HG03558 (cell line): ENCODE results near the gene L1CAM.

ENCODE experiments used
- ATAC-seq: cut with Tn5 transposase; IDR thresholded peaks from one replicate; pipeline ENCODE4 v1.9.1; 2021; ENCODE audit warnings: moderate number of reproducible peaks; ENCODE audit not compliant: unreplicated experiment; ENCODE audit errors: extremely low read depth

The L1CAM gene

DNA sequence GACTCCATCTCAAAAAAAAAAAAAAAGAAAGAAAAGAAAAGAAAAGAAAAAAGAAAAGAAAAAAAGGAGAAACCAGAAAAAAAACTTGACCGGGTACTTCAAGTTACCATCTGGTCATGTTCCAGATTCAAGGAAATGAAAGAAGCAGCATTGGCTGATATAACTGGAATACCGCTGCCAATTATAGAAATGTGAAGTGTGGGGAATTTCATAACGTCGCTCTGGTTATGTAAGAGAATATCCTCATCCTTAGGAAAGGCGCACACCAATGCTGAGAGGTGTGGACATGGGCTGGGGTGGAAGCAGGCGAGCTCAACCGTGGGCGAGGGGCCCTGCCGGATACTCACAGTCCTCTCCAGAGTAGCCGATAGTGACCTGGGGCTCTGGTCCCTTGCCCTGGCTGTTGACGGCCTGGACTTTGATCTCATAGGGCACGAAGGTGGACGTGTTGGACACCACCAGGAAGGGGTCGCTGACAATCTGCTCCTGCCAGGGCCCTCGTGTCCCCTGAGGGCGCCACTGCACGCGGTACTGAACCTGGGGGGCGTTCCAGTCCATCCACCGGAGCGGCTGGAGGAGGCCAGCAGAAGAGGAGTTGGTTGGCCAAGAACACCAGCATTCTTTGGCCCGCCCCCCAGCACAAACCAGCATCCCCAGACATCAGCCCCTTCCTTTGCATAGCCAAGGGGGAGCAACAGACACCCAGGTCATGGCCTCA, 19.5 kb downstream of the L1CAM start:
- ATAC-seq: no peak

DNA sequence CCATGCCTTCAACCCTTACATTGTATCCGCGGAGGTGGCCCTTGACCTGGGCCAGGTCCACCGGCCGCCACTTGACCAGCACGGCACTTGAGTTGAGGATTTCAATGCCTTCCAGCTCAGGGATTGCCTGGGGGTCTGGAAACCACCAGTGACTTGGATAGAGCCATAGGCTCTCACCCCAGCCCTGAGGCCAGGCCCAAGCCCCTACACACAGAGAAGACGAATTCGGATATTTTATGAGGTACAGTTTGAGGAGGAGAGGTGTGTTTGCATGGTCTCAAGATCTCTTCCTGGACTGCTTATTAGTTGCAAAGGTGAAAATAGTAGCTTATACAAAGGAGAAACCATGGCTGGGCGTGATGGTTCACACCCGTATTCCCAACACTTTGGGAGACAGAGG, 20.3 kb downstream of the L1CAM start:
- ATAC-seq: no peak

DNA sequence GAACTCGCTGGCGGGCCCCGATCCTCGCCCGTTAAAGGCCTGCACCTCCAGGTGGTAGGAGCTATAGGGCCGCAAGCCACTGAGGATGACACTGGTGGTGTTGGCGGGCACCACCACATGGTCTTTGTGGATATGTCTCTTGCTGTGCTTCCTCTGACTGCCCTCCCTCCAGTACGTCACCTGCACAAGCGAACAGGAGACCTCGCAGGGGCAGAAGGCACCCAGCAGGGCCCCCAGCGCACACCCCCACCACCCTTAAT, 20.7 kb downstream of the L1CAM start:
- no peak for ATAC-seq

DNA sequence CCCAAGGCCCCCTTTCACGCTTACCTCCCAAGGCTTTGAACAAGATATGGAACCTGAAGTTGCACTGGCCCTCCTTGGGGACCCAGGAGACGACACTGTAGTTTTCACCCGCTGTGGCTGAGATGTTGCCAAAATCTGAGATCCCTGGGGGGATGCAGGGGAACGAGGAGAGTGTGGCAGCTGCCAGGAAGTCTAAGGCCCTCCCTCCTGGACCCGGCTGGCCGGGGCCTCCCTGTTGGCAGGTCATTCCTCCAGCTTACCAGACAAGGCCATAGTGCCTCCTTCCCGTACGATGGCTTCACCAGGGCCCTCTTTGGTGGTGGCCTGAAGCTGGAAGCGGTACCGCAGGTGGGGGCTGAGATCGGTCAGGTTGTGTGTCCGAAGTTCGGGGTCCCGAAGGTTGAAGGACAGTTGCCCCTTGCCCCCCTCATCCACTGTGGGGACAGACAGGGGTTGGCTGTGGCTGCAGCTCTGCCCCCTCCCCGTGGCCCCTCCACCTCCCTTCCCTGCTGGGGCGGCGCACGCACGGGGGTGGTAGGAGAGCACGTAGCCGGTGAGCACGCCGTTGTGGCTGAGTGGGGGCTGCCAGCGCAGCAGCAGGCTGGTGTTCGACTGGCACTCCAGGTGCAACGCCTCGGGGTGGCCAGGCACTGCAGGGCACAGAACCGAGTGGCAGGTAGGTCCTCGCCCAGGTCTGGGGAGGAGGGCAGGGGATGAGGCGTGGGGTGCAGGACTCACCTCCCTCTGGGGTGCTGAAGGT, 21.2 kb downstream of the L1CAM start:
- no peak for ATAC-seq

DNA sequence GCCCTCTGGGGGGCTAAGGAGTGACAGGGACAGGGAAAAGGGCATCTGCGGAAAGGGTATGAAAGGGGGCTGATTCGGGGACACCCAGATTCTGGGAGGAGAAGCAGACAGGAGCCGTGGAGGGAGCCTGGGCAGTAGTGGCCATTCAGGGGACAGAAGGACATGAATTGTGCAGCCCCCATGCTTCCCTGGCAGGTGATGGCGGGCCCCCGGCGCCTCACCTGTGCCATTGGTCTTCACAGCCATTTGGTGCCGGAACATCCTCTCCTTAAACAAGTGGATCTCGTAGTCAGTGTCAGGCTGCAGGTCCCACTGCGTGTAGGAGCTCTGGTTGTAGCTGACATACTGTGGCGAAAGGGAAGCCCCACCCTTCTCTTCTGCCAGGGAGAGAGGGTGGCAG, 21.9 kb downstream of the L1CAM start:
- ATAC-seq: no peak

DNA sequence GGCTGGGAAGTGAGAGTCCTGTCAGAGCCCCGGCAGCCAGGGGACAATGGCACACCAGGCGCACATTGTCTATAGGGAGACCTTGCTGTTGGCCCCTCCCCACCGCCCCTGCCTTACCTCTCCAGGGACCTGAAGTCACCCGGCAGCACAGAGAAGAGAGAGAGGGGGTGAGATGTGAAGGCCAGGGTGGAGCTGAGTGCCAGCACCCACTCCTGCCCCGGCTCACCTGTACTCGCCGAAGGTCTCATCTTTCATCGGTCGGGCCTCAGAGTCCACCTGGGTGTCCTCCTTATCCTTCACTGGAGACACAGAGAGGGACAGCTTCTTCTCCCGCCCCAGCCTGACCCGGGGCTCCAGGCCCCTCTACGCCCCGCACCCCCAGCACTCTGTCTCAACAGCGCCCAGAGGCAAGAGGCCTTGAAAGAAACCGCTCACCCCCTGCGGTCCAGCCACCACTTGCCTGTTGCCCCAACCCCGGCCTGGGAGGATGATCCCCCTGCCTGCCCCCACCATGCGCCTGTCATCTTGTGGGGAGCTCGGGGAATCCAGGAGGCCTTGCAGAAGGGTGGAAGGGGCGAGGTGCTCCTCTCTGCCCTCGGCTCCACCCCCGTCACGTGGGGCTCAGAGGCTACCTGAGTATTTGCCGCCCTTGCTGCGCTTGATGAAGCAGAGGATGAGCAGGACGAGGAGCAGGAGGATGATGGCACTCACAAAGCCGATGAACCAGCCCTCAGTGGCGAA, 22.6 kb downstream of the L1CAM start:
- no peak for ATAC-seq

DNA sequence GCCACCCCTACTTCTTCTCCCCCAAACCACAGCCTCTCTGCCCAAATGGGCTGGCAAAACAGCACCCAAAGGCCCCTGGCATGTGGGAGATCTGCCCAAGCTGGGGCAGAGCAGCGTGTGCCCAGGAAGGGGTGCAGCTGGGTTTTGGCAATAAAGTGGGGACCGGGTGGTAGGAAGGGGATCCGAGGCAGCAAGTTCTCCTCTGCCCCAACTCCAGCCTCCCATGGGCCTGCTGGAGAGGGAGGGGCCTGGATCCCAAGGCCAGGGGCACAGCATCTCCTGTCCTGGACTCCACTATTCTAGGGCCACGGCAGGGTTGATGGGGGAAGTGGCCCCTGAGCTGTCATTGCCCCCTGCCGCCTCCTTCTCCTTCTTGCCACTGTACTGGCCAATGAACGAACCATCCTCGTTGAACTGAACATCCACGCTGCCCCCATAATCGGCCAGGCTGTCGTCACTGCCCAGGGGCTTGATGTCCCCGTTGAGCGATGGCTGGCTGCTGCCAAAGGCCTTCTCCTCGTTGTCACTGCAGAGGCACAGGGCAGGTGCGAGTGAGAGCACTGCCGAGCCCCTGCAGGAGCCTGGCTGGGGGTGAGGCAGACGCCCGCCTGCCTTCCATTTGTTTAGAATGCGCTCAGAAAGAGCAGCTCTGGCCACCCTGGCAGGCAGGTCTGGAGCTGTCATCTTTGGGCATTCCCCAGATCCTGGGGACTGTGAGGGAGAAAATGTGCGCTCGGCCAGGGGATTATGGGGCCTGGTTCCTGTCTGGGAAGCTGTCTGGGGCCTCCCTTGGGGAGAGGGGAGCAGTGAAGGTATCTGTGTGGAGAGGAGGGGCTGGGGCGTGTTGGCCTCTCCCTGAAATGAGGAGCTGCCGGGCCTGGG, 23.4 kb downstream of the L1CAM start:
- no peak for ATAC-seq

DNA sequence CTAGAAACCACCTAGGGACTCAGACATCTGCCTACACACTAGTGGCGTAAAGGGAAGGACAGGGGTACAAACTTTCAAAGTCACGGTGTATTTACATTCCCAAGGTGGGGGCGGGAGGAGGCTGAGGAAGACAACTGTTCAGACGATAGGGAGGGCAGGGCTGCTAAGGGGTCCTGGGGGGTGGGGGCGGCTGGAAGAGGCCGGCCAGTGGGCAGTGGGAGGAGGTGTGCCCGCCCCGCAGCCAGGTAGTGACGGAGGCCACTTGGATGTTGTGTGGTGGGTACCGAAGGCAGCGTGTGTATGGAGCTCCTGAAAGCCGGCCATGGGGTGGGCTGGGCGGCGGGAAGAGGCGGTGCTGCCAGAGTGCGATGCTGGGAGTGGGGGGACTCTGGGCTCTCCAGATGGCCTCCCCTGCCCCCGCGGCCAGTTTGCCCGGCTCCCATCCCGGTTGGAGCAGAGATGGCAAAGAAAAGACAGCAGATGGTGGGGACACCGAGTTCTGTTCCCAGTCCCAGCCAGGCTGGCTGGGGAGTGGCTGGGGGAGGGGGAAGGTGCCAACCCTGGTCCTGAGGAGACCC, 24.2 kb downstream of the L1CAM start:
- no peak for ATAC-seq

DNA sequence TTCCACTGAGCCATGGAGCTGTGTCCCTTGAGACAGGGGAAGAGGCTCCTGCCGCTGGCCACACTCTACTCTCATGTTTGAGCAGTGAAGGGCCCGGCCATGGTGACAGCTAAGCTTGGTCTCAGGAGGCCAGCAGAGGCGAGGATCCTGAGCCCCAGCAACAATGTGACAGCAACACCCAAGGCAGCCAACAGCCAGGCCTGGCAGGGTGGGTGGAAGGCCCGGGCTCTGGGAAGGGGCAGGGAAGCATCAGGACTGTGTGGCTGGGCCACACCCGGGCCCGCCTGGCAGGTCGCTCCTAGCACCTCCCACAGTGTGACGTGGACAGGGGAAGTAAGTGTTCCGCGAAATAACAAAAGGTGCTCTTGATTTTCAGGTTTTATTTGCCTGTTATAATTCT, 24.8 kb downstream of the L1CAM start:
- no peak for ATAC-seq

DNA sequence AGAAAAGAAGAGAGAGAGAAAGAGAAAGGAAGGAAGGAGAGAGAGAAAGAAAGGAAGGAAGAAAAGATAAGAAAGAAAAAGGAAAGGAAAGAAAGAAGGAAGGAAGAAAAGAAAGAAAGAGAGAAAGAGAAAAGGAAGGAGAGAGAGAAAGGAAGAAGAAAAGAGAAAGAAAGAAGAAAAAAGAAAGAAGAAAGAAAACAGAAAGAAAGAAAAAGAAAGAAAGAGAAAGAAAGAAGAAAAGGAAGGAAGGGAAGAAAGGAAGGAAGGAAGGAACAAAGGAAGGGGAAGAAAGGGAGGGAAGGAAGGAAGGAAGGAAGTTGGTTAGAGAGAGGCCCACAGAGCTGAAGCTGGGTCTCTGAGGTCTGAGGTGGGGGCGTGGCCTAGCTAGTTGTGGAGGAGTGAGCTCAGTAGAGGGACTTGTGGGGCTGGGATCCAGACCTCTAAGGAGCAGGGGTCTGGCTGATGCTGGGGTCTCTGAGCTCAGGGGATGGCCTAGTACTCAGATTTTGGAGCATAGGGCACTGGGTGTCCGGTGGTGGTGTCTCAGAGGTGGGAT, 28.5 kb downstream of the L1CAM start:
- ATAC-seq: no peak

DNA sequence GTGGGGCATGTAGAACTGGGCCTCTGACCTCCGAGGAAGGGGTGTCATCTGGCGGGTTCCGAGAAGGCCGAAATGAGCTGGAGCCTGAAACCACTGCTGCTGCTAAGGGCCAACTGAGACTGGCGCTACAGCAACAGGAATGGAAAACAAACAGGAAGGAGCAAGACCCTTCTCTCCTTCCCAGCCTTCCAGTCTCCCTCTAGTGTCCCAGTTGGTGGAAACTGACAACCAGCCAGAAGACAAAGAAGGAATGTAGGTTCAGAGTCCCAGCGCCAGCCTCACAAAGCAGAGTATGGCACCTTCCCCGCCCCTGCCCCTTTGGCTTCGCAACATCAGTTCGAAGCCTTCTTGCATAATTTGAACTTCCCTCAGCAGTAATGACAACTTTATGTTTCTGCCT, 31.3 kb downstream of the L1CAM start:
- no peak for ATAC-seq

DNA sequence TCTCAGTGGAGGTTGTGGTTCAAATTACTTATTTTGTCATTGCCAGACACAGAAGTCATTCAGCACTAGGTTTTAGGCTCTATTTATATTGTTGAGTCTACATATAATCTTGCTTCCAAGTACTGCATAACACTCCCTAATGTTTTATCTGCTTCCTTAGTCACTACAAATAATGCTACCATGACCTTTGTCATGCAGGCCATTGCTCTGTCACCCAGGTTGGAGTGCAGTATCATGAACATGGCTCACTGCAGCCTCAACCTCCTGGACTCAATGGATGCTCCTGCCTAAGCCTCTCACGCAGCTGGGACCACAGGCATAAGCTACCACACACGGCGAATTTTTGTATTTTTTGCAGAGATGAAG, 32.1 kb downstream of the L1CAM start:
- ATAC-seq: no peak

DNA sequence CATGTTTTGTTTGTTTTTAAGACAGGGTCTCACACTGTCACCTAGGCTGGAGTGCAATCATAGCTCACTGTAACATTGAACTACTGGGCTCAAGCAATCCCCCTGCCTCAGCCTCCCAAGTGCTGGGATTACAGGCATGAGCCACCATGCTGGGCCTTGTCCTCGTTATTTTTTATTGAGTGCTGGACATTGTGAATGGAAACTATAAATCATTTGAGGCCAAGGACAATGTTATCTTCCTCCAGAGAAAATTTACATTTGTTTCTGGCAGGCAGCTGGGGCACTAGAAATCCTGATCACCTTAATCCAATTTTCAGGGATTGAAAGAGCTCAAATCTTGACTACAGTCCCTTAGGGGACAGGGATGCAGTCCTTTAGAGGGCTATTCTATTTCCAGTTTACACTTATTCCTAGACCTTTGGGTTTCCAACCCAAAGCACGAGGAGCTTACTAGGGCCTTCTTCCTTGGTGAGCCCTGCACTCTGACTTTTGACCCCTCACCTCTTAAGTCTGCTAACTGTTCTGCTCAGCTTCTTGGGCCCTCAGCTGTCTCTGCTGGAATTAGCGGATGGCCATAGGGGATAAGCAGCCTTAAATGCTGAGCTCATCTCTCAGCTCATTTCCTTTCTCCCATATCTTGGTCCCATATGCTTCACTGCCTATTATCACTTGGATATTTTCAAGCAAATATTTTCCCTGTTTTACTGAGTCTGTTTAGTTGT, 32.6 kb downstream of the L1CAM start:
- no peak for ATAC-seq

DNA sequence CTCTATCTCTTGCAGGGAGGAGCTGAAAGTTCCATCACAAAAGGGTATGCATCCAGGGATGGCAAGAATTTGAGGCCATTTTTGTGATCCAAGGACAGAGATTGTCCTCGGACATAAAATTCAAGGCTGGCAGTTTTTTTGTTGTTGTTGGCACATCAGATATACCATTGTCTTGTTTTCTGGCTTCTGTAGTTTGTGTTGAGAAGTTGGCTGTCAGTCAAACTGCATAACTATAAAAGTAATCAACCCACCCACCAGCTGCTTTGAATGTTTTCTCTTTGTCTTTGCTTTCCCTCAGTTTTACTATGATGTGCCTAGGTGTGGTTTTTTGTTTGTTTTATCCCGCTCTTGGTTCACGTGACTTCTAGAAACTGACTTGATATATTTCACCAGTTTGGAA, 34.0 kb downstream of the L1CAM start:
- no peak for ATAC-seq

DNA sequence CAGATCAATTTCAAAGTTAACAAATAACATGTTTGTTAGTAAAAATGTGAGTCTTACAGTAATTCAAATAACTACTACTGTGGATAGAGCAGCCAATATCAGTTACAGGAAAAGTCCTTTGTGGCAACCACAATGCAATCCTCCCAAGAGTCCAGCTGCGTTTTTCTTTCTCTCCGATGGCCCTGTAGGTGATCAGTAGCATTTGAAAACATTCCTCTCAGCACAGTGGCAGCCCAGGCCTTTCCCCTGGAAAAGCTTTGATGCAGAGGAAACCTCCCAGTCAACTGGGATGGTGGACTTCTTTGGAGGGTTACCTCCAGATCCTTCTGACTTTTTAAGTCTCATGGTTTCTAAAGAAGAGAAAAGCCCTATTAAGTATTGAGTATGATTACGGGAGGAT, 37.6 kb downstream of the L1CAM start:
- no peak for ATAC-seq

DNA sequence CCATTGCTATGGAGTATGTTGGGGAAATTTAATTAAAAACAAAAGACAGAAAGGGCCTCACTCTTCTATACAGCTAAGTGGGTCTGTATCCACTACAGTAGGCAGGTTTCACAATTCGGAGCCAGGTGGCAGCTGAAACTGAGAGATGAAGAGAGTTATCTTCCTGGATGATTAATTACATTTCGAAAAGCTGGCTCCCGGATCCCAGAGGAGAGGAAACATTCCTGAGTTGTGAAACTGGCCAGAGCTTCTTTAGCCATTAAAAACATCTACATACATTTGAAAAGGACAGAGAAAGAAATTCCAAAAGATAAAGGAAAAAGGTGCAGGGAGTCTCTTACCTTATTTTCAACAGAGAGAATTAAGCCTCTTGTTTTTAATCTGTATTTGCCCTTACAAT, 40.1 kb downstream of the L1CAM start:
- no peak for ATAC-seq

DNA sequence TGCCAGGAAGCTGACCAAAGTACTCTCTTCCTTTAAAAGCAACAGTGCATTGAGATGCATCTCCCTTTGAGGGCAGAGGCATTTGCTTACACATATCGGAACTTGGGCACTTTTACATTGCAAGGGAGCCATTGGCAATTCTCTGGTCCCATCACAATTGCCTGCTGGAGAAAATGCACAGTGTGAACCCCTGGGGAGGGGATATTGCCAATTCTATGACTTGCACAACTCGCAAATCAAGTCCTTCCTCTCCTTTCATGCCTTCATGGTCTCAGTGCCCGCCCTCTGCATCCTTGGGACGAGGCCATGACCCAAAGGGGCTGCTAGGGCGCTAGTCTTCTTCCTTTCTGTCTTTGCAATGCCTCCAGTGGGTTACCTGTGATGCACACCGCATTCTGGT, 40.8 kb downstream of the L1CAM start:
- ATAC-seq: no peak

DNA sequence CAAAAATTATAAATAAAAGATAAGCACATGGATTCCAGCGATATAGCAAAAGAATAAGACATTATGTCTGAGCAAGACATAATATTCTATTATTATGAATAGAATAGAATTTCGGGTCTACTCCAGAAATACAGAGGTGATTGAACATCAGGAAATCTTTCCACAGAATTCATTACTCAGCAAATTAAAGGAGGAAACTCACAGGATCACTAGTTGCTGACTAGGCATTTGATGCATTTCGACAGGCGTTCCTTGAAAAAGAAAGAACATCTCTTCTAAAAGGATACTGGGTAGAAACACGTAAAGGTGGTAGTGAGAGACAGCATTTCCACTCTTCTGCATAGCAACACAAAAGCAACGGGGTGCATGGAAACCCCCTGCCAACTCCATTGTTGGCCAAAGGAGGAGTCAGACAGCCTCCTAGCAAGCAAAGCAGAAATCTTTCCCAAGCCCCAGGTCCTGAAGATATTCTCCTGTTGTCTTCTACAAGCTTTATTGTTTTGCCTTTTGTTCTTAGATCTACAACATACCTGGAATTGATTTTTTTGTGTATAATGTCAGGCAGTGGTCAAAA, 41.4 kb downstream of the L1CAM start:
- no peak for ATAC-seq

DNA sequence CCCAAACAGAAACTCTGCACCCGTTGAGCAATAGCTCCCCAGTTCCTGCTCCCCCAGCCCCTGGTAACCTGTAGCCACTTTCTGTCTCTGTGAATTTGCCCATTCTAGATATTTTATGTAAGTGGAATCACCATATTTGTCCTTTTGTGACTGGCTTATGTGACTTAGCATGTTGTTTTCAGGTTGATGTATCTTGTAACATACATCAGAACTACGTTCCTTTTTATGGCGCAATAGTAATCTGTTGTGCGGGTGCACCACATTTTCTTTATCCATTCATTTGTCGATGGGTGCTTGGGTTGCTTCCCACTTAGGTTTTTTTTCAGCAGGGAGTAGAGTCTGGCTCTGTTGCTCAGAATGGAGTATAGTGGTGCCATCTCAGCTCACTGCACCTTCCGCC, 49.1 kb downstream of the L1CAM start:
- ATAC-seq: no peak
